PC-3 (cell line): Measurements from ENCODE around the gene EXOC4. TPM values are rescaled to one million over a fixed set of nuclear protein-coding genes. Genes with fewer than 3 reads are reported as not detected.

Source experiments
- ATAC-seq: fragments of 200-7000 bp; cut with Tn5 transposase; 2 replicates; pipeline ENCODE4 v1.9.1; 2020; ENCODE audit warnings: mild to moderate bottlenecking, moderate library complexity
- BruUV-seq: library from RNA; stranded (reverse); fragments of 400-500 nt; replicated peaks from 2 replicates; lab custom pipeline; 2021; lab: Mats Ljungman, UMichigan
- CTCF ChIA-PET: fragments of 300-600 bp; sonication (Branson Sonifier 250); formaldehyde crosslinking; loops from one replicate; lab custom pipeline; 2022; ENCODE audit warnings: antibody characterized with exemption; lab: Charles Lee
- POLR2A ChIA-PET: fragments of 300-600 bp; sonication (Branson Sonifier 250); formaldehyde crosslinking; loops from one replicate; lab custom pipeline; 2022; ENCODE audit warnings: antibody characterized with exemption; ENCODE audit not compliant: unreplicated experiment; lab: Charles Lee
- DNase-seq: peaks from one replicate; pipeline ENCODE4 v3.0.0-alpha.2; 2015
- H2AFZ ChIP-seq: fragments of 300-600 bp; sonication (generic); 2 replicates; pipeline ENCODE4 v1.6.0; 2016; ENCODE audit warnings: antibody characterized with exemption, low read length
- H3F3A ChIP-seq: fragments of 300-600 bp; sonication (generic); one replicate; pipeline ENCODE4 v1.6.0; 2017; ENCODE audit warnings: antibody characterized with exemption, low read length, control low read depth, mild to moderate bottlenecking; ENCODE audit not compliant: unreplicated experiment
- H3K27ac ChIP-seq: fragments of 300-600 bp; sonication (generic); 2 replicates; pipeline ENCODE4 v1.5.1; 2016; ENCODE audit warnings: mild to moderate bottlenecking, low read length
- H3K27me3 ChIP-seq: fragments of 300-600 bp; sonication (generic); 2 replicates; pipeline ENCODE4 v1.6.1; 2016; ENCODE audit warnings: low read length, mixed read lengths
- H3K36me3 ChIP-seq: fragments of 300-600 bp; sonication (generic); 2 replicates; pipeline ENCODE4 v1.6.1; 2016; ENCODE audit warnings: low read depth, mixed run types, low read length, mixed read lengths
- H3K4me1 ChIP-seq: fragments of 300-600 bp; sonication (generic); 2 replicates; pipeline ENCODE4 v1.5.1; 2016; ENCODE audit warnings: low read length; ENCODE audit not compliant: insufficient read depth
- H3K4me2 ChIP-seq: fragments of 300-600 bp; sonication (generic); 2 replicates; pipeline ENCODE4 v1.6.0; 2016; ENCODE audit warnings: low read length
- H3K4me3 ChIP-seq: fragments of 300-600 bp; sonication (generic); 2 replicates; pipeline ENCODE4 v1.5.1; 2016; ENCODE audit warnings: mild to moderate bottlenecking, low read length, mixed read lengths
- H3K79me2 ChIP-seq: fragments of 300-600 bp; sonication (generic); 2 replicates; pipeline ENCODE4 v1.6.1; 2017; ENCODE audit warnings: low read length, mixed read lengths
- H3K9ac ChIP-seq: fragments of 300-600 bp; sonication (generic); 2 replicates; pipeline ENCODE4 v1.6.0; 2016; ENCODE audit warnings: mild to moderate bottlenecking, low read length
- H3K9me2 ChIP-seq: fragments of 300-600 bp; sonication (generic); replicated peaks from 2 replicates; pipeline ENCODE4 v1.6.1; 2016; ENCODE audit warnings: mixed run types, low read length, mixed read lengths
- H3K9me3 ChIP-seq: fragments of 300-600 bp; sonication (generic); 2 replicates; pipeline ENCODE4 v1.6.1; 2016; ENCODE audit warnings: low read length, mixed read lengths
- H4K20me1 ChIP-seq: fragments of 300-600 bp; sonication (generic); 2 replicates; pipeline ENCODE4 v1.6.1; 2016; ENCODE audit warnings: low read length, mixed read lengths
- CTCF ChIP-seq: fragments of 300-600 bp; sonication (generic); conservative IDR thresholded peaks from 2 replicates; pipeline ENCODE4 v1.5.1; 2017; ENCODE audit warnings: antibody characterized with exemption, low read depth, mild to moderate bottlenecking, low read length
- EZH2 ChIP-seq: fragments of 300-600 bp; sonication (generic); IDR thresholded peaks from one replicate; pipeline ENCODE4 v1.6.1; 2017; ENCODE audit warnings: antibody characterized with exemption, mild to moderate bottlenecking, low read length; ENCODE audit not compliant: unreplicated experiment
- EZH2phosphoT487 ChIP-seq: fragments of 300-600 bp; sonication (generic); IDR thresholded peaks from 2 replicates; pipeline ENCODE4 v1.6.1; 2018; ENCODE audit warnings: mild to moderate bottlenecking, antibody characterized with exemption, low read length, borderline replicate concordance
- intact Hi-C: fragments of 100-400 bp; cut with micrococcal nuclease; formaldehyde crosslinking; loops from 2 replicates; pipeline ENCODE4 v1.9.0; 2023
- total RNA-seq: library from RNA; depleted of rRNA; stranded (reverse); fragments of >200 nt; gene quantifications from 2 replicates; pipeline ENCODE4 v1.2.3, GENCODE V29; 2014

The EXOC4 gene
- total RNA-seq, 1 experiment from 2014 or later = 43.5 TPM

- H3K36me3 ChIP-seq = no peaks in the 10 kb centered on the region
- TF ChIP-seq CTCF (no peak), EZH2 (no peak), EZH2phosphoT487 (no peak)
- ChIA-PET CTCF (no interaction called here), POLR2A (no interaction called here)
- H3K79me2 ChIP-seq = no peaks in the 10 kb centered on the region
- H3K9me2 ChIP-seq = no peaks in the 10 kb centered on the region
- ATAC-seq (no peak), DNase-seq (no peak)
- H3K4me2 ChIP-seq = no peak overlapping the region
- H3K27ac ChIP-seq = no peak overlapping the region
- no peaks in the 10 kb centered on the region for H3F3A ChIP-seq
- BruUV-seq = no TSS peak
- H2AFZ ChIP-seq = no peak overlapping the region
- intact Hi-C loops = no loop called here
- no peaks in the 10 kb centered on the region for H3K9me3 ChIP-seq
- no peaks in the 10 kb centered on the region for H3K4me1 ChIP-seq
- no peak overlapping the region for H3K9ac ChIP-seq
- no peak overlapping the region for H3K4me3 ChIP-seq
- no peaks in the 10 kb centered on the region for H3K27me3 ChIP-seq
- H4K20me1 ChIP-seq = no peaks in the 10 kb centered on the region
These were observed 303.2 kb downstream of the EXOC4 start for GRCh38 chr7:133556048-133556447.

- H3K4me3 ChIP-seq = no peak overlapping the region
These were observed 303.7 kb downstream of the EXOC4 start for GRCh38 chr7:133556553-133556952.

More at GRCh38 chr7:133556553-133556952, 303.7 kb downstream of the EXOC4 start:
- Histone ChIP-seq H4K20me1 (no peaks in the 10 kb centered on the region), H3K9me3 (no peaks in the 10 kb centered on the region), H3K9ac (no peak overlapping the region), H3K36me3 (no peaks in the 10 kb centered on the region), H3K4me1 (no peaks in the 10 kb centered on the region), H3K79me2 (no peaks in the 10 kb centered on the region), H3F3A (no peaks in the 10 kb centered on the region), H3K9me2 (no peaks in the 10 kb centered on the region), H2AFZ (no peak overlapping the region), H3K27ac (no peak overlapping the region), H3K4me2 (no peak overlapping the region), H3K27me3 (no peaks in the 10 kb centered on the region)
- ATAC-seq (no peak), DNase-seq (no peak)
- POLR2A ChIA-PET = no interaction called here
- intact Hi-C loops = no loop called here
- CTCF ChIA-PET = no interaction called here
- no TSS peak for BruUV-seq
- TF ChIP-seq CTCF (no peak), EZH2phosphoT487 (no peak)
